ENCODE data around the gene DDX42. TPM values are rescaled to one million over a fixed set of nuclear protein-coding genes. Genes with fewer than 3 reads are reported as not detected.

Gene DDX42
- total and polyA plus RNA-seq, 2 of the 13 experiments (the other 11 are each of a cell fraction or from before 2014, with no cell fraction given), result 87.2 to 92.9 TPM

DNA sequence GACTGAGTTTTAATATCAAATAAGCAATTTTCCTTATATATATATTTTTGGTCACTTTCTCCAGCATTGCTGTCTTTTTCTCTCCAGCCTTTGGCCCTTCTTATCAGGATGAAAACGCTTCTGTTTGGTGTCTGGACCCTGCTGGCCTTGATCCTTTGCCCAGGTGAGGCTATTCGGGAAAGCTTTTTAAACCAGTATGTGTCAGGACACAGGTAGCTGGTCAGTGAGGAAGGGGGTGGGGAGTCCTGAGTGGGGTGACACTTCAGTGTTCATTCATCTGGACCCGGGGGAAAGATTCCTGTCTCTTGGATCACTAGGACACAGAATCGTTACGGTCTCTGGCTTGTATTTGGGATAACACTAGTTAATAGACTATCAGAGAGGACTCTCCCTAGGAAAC is 80.7 kb downstream of the DDX42 start:
- in situ Hi-C loops (cut with HindIII; ENCODE audit: extremely low pct_ligation_motif_present, low pct_unique_long_range_greater_than_20kb) (no loop called here), intact Hi-C loops (cut with micrococcal nuclease; ENCODE audit: unreplicated experiment) (no loop called here)
- Histone ChIP-seq H2AFZ (ENCODE audit: low read length) (no peak overlapping the region), H3K4me1 (ENCODE audit: insufficient read depth, low read length) (peaks cover 56% of the 10 kb centered on the region), H3K4me3 (replicated peaks in 1 of 3; ENCODE audit: insufficient read depth in 1 of 3, low read depth in 2 of 3, low read length in 3 of 3) (peak overlapping the region in 1 of 3 experiments; percentile 26; a peak in 2 of 6 replicates), H3K4me2 (ENCODE audit: low read depth, low read length) (peak overlapping the region; percentile 65), H3K36me3 (replicated peaks in 1 of 2; ENCODE audit: control insufficient read depth in 1 of 2, insufficient read depth in 2 of 2, low read length in 2 of 2) (no peaks in the 10 kb centered on the region), H4K20me1 (ENCODE audit: insufficient read depth, low read length) (no peaks in the 10 kb centered on the region), H3K9ac (ENCODE audit: insufficient read depth, low read depth, low read length) (no peak overlapping the region), H3K27me3 (ENCODE audit: control insufficient read depth in 1 of 2, insufficient read depth in 2 of 2, low read length in 2 of 2) (peaks cover 0 to 9% of the 10 kb centered on the region in 2 experiments; a peak in 3 of 5 replicates), H3K79me2 (ENCODE audit: insufficient read depth, low read length) (no peaks in the 10 kb centered on the region), H3K27ac (ENCODE audit: extremely low read length, insufficient read depth, low read length) (peak overlapping the region; percentile 58), H3K9me3 (ENCODE audit: low read length) (no peaks in the 10 kb centered on the region)
- ATAC-seq (peak; percentile 67), DNase-seq (ENCODE audit: low spot score) (peak; percentile 41), FAIRE-seq (no peak)
- ChIA-PET POLR2A (interaction anchor here (1.4 kb wide), 1 partner anchor 11 kb away, joined by 5 read pairs; no protein-coding TSS in a partner anchor), CTCF (ENCODE audit: low intra/inter-chr PET ratio, low total read pairs) (no interaction called here)
- WGBS (ENCODE audit: low lambda C conversion rate), result 2% methylated on average over 5 of the region's 5 CpGs
- no TSS peak for BruUV-seq (replicated peaks)
- TF ChIP-seq MAFF (IDR thresholded peaks at IDR 0.05; ENCODE audit: low read depth, low read length) (no peak), ZFYVE20 (CRISPR knock-in tag; IDR thresholded peaks at IDR 0.05; ENCODE audit: borderline replicate concordance, low read depth) (no peak), ZNF136 (CRISPR knock-in tag; IDR thresholded peaks at IDR 0.05; ENCODE audit: low read depth) (0 out of 2 replicates have a peak, but pooled peaks have one; percentile 46), ZNF670 (CRISPR knock-in tag; IDR thresholded peaks at IDR 0.05; ENCODE audit: borderline replicate concordance) (0 out of 2 replicates have a peak, but pooled peaks have one; percentile 42), SALL1 (CRISPR knock-in tag; IDR thresholded peaks at IDR 0.05) (peak; percentile 74), RCOR2 (CRISPR knock-in tag; IDR thresholded peaks at IDR 0.05) (peak; percentile 60; the same call in 1 of the 2 replicates), PHF21A (CRISPR knock-in tag; IDR thresholded peaks at IDR 0.05) (peak; percentile 68), REPIN1 (CRISPR knock-in tag; IDR thresholded peaks at IDR 0.05; ENCODE audit: borderline replicate concordance, low read depth) (0 out of 2 replicates have a peak, but pooled peaks have one; percentile 55), PAX8 (CRISPR knock-in tag; IDR thresholded peaks at IDR 0.05; ENCODE audit: borderline replicate concordance) (no peak), CBX5 (CRISPR knock-in tag; IDR thresholded peaks at IDR 0.05; ENCODE audit: borderline replicate concordance) (no peak), KDM6A (CRISPR knock-in tag; IDR thresholded peaks at IDR 0.05; ENCODE audit: low read depth) (peak; percentile 41; the same call in 1 of the 2 replicates), NPAS2 (CRISPR knock-in tag; IDR thresholded peaks at IDR 0.05; ENCODE audit: borderline replicate concordance) (no peak), SOX13 (IDR thresholded peaks at IDR 0.05) (no peak), SOX13 (CRISPR knock-in tag; conservative IDR thresholded peaks at IDR 0.05 in 1 of 2, IDR thresholded peaks at IDR 0.05 in 1 of 2) (0 out of 4 replicates have a peak, but pooled peaks of 1 of the 2 experiments have one; percentile 34), MIXL1 (CRISPR knock-in tag; IDR thresholded peaks at IDR 0.05) (peak; percentile 51; the same call in 1 of the 2 replicates), GATAD2A (CRISPR knock-in tag; IDR thresholded peaks at IDR 0.05) (peak; percentile 52; the same call in 1 of the 2 replicates), ZNF44 (CRISPR knock-in tag; IDR thresholded peaks at IDR 0.05) (no peak)
- TF ChIP-seq, protein P1, sequence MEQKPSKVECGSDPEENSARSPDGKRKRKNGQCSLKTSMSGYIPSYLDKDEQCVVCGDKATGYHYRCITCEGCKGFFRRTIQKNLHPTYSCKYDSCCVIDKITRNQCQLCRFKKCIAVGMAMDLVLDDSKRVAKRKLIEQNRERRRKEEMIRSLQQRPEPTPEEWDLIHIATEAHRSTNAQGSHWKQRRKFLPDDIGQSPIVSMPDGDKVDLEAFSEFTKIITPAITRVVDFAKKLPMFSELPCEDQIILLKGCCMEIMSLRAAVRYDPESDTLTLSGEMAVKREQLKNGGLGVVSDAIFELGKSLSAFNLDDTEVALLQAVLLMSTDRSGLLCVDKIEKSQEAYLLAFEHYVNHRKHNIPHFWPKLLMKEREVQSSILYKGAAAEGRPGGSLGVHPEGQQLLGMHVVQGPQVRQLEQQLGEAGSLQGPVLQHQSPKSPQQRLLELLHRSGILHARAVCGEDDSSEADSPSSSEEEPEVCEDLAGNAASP (CRISPR knock-in tag; IDR thresholded peaks at IDR 0.05; ENCODE audit: borderline replicate concordance), result 0 out of 2 replicates have a peak, but pooled peaks have one; percentile 37
- TF ChIP-seq, protein P2, sequence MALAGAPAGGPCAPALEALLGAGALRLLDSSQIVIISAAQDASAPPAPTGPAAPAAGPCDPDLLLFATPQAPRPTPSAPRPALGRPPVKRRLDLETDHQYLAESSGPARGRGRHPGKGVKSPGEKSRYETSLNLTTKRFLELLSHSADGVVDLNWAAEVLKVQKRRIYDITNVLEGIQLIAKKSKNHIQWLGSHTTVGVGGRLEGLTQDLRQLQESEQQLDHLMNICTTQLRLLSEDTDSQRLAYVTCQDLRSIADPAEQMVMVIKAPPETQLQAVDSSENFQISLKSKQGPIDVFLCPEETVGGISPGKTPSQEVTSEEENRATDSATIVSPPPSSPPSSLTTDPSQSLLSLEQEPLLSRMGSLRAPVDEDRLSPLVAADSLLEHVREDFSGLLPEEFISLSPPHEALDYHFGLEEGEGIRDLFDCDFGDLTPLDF (CRISPR knock-in tag; IDR thresholded peaks at IDR 0.05), result no peak
- TF ChIP-seq, protein P3, sequence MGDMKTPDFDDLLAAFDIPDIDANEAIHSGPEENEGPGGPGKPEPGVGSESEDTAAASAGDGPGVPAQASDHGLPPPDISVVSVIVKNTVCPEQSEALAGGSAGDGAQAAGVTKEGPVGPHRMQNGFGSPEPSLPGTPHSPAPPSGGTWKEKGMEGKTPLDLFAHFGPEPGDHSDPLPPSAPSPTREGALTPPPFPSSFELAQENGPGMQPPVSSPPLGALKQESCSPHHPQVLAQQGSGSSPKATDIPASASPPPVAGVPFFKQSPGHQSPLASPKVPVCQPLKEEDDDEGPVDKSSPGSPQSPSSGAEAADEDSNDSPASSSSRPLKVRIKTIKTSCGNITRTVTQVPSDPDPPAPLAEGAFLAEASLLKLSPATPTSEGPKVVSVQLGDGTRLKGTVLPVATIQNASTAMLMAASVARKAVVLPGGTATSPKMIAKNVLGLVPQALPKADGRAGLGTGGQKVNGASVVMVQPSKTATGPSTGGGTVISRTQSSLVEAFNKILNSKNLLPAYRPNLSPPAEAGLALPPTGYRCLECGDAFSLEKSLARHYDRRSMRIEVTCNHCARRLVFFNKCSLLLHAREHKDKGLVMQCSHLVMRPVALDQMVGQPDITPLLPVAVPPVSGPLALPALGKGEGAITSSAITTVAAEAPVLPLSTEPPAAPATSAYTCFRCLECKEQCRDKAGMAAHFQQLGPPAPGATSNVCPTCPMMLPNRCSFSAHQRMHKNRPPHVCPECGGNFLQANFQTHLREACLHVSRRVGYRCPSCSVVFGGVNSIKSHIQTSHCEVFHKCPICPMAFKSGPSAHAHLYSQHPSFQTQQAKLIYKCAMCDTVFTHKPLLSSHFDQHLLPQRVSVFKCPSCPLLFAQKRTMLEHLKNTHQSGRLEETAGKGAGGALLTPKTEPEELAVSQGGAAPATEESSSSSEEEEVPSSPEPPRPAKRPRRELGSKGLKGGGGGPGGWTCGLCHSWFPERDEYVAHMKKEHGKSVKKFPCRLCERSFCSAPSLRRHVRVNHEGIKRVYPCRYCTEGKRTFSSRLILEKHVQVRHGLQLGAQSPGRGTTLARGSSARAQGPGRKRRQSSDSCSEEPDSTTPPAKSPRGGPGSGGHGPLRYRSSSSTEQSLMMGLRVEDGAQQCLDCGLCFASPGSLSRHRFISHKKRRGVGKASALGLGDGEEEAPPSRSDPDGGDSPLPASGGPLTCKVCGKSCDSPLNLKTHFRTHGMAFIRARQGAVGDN (CRISPR knock-in tag; IDR thresholded peaks at IDR 0.05), result no peak
